ENCODE measurements around the gene PPP1R15B.
"Not testable (repeated sequence)": the region's sequence is repeated elsewhere in the genome, so short reads cannot be mapped to it uniquely, and the experiment has no call there.

Gene PPP1R15B

DNA sequence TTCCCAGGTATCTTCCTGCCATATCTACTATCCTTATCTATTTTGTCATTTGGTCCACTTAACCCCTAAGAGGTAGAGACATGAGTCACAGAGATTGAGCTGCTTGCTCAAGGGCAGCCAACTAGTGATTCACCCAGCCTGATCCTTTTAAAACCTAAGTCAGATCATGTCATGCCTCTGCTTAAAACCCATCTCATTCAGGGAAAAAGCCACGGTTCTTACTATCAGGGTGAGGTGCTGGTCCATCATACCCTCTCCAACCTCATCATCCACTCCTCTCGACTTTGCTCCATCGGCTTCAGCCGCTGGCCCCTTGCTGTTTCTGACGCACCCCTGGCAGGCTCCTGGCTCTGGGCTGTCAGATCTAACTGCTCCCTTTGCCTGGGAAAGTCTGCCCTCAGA, 14.4 kb upstream of the PPP1R15B start:
- CTCF ChIA-PET, result interaction anchor here (30.4 to 43.1 kb wide), 2 partner anchors 25 to 65 kb away, joined by 635 to 1775 read pairs; partner anchors contain the start of gene PIK3C2B
- DNase-seq (ENCODE audit: extremely low spot score), result no peak
- TF ChIP-seq, protein P1, sequence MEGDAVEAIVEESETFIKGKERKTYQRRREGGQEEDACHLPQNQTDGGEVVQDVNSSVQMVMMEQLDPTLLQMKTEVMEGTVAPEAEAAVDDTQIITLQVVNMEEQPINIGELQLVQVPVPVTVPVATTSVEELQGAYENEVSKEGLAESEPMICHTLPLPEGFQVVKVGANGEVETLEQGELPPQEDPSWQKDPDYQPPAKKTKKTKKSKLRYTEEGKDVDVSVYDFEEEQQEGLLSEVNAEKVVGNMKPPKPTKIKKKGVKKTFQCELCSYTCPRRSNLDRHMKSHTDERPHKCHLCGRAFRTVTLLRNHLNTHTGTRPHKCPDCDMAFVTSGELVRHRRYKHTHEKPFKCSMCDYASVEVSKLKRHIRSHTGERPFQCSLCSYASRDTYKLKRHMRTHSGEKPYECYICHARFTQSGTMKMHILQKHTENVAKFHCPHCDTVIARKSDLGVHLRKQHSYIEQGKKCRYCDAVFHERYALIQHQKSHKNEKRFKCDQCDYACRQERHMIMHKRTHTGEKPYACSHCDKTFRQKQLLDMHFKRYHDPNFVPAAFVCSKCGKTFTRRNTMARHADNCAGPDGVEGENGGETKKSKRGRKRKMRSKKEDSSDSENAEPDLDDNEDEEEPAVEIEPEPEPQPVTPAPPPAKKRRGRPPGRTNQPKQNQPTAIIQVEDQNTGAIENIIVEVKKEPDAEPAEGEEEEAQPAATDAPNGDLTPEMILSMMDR (IDR thresholded peaks at IDR 0.05; ENCODE audit: control extremely low read depth, extremely low read depth, low read depth, missing control alignments), result no peak
- POLR2A ChIA-PET, result no interaction called here

DNA sequence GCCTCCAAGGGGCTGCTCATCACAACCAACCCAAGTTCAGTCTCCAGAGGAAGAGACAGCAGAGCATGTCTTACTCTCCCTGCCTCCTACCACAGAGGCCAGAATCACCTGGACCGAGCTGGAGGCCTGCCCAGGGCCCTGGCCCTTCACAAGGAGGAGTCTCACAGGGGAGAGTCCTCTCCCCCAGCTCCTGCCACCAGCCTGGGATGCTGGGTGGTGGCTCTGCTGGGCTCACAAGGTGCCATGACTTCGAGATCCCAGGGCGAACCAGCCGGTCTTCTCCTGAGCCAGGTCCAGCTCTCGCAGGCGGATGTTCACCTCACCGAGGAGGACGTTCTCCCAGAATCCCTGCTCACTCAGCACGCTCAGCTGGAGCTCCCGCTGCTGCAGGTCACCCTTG, 13.0 kb upstream of the PPP1R15B start:
- TF ChIP-seq, protein P1 (IDR thresholded peaks at IDR 0.05; ENCODE audit: control extremely low read depth, extremely low read depth, low read depth, missing control alignments), result no peak
- CTCF ChIA-PET, result interaction anchor here (1.2 to 30.4 kb wide), 3 partner anchors 7 to 78 kb away, joined by 3 to 635 read pairs (median 26); no protein-coding TSS in a partner anchor
- POLR2A ChIA-PET, result no interaction called here
- no peak for DNase-seq (ENCODE audit: extremely low spot score)

DNA sequence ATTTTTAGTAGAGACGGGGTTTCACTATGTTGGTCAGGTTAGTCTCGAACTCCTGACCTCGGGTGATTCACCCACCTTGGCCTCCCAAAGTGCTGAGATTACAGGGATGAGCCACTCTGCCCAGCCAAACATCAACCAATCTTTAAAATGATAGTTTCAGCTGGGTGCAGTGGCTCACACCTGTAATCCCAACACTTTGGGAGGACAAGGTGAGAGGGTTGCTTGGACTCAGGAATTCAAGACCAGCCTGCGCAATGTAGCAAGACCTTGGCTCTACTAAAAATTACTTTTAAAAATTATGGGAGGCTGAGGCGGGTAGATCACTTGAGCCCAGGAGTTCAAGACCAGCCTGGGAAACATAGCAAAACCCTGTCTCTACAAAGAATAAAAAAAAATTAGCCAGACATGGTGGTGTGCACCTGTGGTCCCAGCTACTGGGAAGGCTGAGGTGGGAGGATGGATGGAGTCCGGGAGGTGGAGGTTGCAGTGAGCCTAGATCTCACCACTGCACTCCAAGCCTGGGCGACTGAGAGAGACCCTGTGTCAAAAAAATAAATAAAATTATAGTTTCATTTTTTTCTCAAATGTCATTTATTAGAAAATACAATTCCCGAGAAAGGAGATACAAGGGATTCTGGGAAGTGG, 10.6 kb upstream of the PPP1R15B start:
- DNase-seq (ENCODE audit: extremely low spot score); POLR2A ChIA-PET: not testable (repeated sequence)
- CTCF ChIA-PET, result interaction anchor here (3.7 to 30.4 kb wide), 2 partner anchors 10 to 29 kb away, joined by 26 to 635 read pairs; no protein-coding TSS in a partner anchor

DNA sequence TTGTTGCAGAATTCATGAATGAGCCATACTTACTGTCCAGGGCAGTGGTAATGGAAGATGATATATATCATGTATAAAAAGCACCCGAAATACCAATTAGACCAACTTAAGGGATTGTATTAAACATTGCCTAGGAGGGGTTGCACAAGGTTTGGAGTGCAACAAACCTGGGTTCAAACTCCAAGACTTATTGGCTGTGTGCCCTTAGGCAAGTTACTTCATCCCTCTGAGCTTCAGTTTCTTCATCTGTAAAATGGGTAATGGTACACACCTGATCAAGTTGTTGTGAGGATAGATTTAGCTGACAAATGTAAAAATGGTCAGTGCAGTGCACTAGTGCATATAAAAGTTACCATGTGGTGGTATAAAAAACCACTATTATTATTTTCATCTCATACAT, 9.8 kb upstream of the PPP1R15B start:
- CTCF ChIA-PET, result interaction anchor here (3.7 to 30.4 kb wide), 2 partner anchors 11 to 30 kb away, joined by 26 to 635 read pairs; no protein-coding TSS in a partner anchor

DNA sequence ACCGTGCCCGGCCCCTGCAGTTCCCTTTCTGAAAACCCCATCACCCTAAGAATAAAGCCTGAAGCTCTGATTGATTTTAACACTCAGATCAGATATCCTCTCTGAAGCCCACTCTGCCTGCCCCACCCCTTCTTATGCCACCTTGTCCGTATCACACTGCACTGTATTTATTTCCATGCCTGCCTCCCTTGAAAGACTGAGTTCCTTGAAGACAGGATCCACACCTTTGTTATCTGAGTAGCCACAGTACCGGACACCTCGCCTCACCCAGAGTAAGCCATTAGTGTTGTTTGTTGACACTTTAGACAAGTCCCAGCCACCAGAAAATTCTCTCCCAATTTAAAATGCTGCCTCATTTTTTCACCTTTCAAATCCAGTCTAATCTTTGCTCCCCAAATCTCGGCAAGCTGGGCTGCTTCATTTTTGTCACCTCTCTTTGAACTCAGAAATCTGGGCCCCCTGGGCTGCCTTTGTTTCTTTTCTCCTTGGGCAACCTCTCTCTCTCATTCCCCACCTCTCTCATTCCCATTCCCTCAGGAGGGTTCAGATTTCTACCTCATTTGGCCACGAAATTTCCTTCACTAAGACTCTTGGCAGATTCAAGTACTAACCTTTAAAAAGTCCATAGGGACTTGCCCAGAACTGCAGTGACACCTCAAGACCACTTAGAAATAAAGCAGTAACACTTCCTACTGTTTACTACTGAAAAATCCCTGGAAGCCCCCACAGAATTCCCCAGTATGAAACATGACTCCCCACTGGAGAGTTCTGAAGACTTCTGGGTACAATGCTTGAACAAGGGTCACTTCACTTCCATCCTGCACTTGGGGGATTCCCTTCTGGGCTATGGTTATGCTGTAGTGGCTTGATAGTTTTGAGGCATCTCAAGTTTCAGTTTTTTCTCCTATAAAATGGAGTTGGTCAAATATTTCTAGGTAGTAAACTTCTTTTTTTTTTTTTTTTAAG, 8.7 kb upstream of the PPP1R15B start:
- POLR2A ChIA-PET, result no interaction called here
- no peak for DNase-seq (ENCODE audit: extremely low spot score)
- TF ChIP-seq, protein P1 (IDR thresholded peaks at IDR 0.05; ENCODE audit: control extremely low read depth, extremely low read depth, low read depth, missing control alignments), result no peak
- CTCF ChIA-PET, result interaction anchor here (0.8 to 3.6 kb wide), 5 partner anchors 9 to 387 kb away, joined by 3 to 30 read pairs (median 3); no protein-coding TSS in a partner anchor

More for the DNA sequence above, 9.8 kb upstream of the PPP1R15B start:
- POLR2A ChIA-PET, result no interaction called here
- TF ChIP-seq, protein P1 (IDR thresholded peaks at IDR 0.05; ENCODE audit: control extremely low read depth, extremely low read depth, low read depth, missing control alignments), result no peak
- no peak for DNase-seq (ENCODE audit: extremely low spot score)

DNA sequence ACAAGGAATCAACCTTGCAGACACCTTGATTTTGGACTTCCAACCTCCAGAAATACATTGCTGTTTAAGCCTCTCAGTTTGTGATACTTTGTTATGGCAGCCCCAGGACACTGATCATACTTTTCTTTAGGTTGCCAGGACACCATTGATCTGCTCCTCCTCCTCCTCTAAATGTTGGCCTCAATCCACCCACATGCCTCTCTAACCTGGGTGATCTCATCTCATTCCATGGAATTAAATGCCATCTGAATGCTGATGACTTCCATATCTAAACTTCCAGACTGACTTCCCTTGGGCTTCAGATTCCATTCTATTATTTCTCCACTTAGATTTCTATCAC, 7.4 kb upstream of the PPP1R15B start:
- no peak for DNase-seq (ENCODE audit: extremely low spot score)
- ChIA-PET CTCF (interaction anchor here (1.0 to 3.6 kb wide), 4 partner anchors 9 to 388 kb away, joined by 3 to 30 read pairs (median 8); no protein-coding TSS in a partner anchor), POLR2A (no interaction called here)
- TF ChIP-seq, protein P1 (IDR thresholded peaks at IDR 0.05; ENCODE audit: control extremely low read depth, extremely low read depth, low read depth, missing control alignments), result no peak

All from GM10248 (cell line).